ENCODE data around the gene SETBP1.
A peak's percentile ranks its signal among the peaks of the same experiment; 100 is the strongest.

The SETBP1 gene

GRCh38 chr18:44957461-44957860 lies 276.8 kb downstream of the SETBP1 start:
- Mint-ChIP-seq H3K36me3 (ENCODE audit: low read depth) (peaks cover 72% of the 10 kb centered on the region), H3K4me1 (peaks cover 52% of the 10 kb centered on the region), H3K4me3 (no peak overlapping the region), H3K27ac (no peak overlapping the region), H3K27me3 (ENCODE audit: low read depth, poor library complexity) (peaks cover 3% of the 10 kb centered on the region), H3K9me3 (no peaks in the 10 kb centered on the region)
- no peak for TF ChIP-seq CTCF (IDR thresholded peaks at IDR 0.05)
- DNase-seq, result no peak

DNA sequence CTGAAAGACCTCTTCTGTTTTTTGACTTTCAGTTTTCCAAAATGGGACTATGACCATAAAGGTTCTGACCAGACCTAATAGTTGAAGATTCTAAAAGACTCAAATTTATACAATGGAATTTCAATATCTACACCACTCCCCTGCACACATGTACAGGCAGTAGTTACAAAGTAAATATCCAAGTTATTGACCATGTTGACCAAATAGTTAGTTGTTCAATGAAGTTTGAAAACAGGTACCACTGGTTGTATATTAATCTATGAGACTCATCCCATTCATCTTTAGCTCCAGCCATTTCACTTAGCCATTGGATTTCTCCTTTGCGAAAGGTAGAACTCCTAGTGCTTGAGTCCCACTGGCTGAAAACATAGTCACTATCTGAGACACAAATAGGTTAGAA lies 277.4 kb downstream of the SETBP1 start:
- peaks cover 72% of the 10 kb centered on the region for H3K36me3 Mint-ChIP-seq (ENCODE audit: low read depth)
- H3K9me3 Mint-ChIP-seq, result no peaks in the 10 kb centered on the region
- peak overlapping the region; percentile 23 for H3K27ac Mint-ChIP-seq
- no peak for DNase-seq
- TF ChIP-seq CTCF (IDR thresholded peaks at IDR 0.05), result no peak
- H3K4me1 Mint-ChIP-seq, result peaks cover 49% of the 10 kb centered on the region
- peaks cover 3% of the 10 kb centered on the region for H3K27me3 Mint-ChIP-seq (ENCODE audit: low read depth, poor library complexity)
- no peak overlapping the region for H3K4me3 Mint-ChIP-seq

DNA sequence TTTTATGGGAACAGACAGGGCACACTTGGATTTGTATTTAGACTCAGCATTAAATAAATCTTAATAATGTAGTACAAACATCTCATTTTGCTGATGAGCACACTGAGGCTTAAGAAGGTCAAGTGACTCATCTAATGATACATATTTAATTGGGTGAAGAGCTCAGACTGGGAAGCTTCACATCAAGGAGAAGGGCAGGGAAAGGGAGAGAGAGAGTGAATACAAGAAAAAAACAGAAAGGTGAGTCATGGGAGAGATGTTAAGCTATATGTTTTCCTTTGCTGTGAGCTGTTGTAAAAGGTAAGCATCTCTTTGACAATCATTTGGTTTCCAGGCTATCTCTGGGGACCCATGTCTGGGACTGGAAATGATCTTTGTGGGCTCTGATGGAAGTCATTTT lies 277.8 kb downstream of the SETBP1 start:
- Mint-ChIP-seq H3K4me3 (no peak overlapping the region), H3K9me3 (no peaks in the 10 kb centered on the region)

GRCh38 chr18:44959013-44959412 lies 278.3 kb downstream of the SETBP1 start:
- Mint-ChIP-seq H3K4me1 (peaks cover 40% of the 10 kb centered on the region), H3K36me3 (ENCODE audit: low read depth) (peaks cover 68% of the 10 kb centered on the region)

More for the DNA sequence above, 277.8 kb downstream of the SETBP1 start:
- peaks cover 3% of the 10 kb centered on the region for H3K27me3 Mint-ChIP-seq (ENCODE audit: low read depth, poor library complexity)
- H3K27ac Mint-ChIP-seq, result peak overlapping the region; percentile 23
- peaks cover 70% of the 10 kb centered on the region for H3K36me3 Mint-ChIP-seq (ENCODE audit: low read depth)
- peaks cover 46% of the 10 kb centered on the region for H3K4me1 Mint-ChIP-seq
- no peak for TF ChIP-seq CTCF (IDR thresholded peaks at IDR 0.05)
- DNase-seq, result no peak

GRCh38 chr18:44960580-44960979 lies 279.9 kb downstream of the SETBP1 start:
- no peak overlapping the region for H3K4me3 Mint-ChIP-seq
- H3K4me1 Mint-ChIP-seq, result peaks cover 33% of the 10 kb centered on the region
- no peaks in the 10 kb centered on the region for H3K9me3 Mint-ChIP-seq
- H3K27me3 Mint-ChIP-seq (ENCODE audit: low read depth, poor library complexity), result no peaks in the 10 kb centered on the region
- no peak for TF ChIP-seq CTCF (IDR thresholded peaks at IDR 0.05)
- H3K27ac Mint-ChIP-seq, result no peak overlapping the region
- DNase-seq, result no peak
- peaks cover 70% of the 10 kb centered on the region for H3K36me3 Mint-ChIP-seq (ENCODE audit: low read depth)

More at GRCh38 chr18:44959013-44959412, 278.3 kb downstream of the SETBP1 start:
- TF ChIP-seq CTCF (IDR thresholded peaks at IDR 0.05), result no peak
- Mint-ChIP-seq H3K4me3 (no peak overlapping the region), H3K27me3 (ENCODE audit: low read depth, poor library complexity) (peaks cover 3% of the 10 kb centered on the region), H3K9me3 (no peaks in the 10 kb centered on the region), H3K27ac (peak overlapping the region; percentile 96)
- DNase-seq, result no peak

- H3K4me1 Mint-ChIP-seq, result peaks cover 33% of the 10 kb centered on the region
- no peaks in the 10 kb centered on the region for H3K27me3 Mint-ChIP-seq (ENCODE audit: low read depth, poor library complexity)
- H3K27ac Mint-ChIP-seq, result no peak overlapping the region
- H3K9me3 Mint-ChIP-seq, result no peaks in the 10 kb centered on the region
- peaks cover 63% of the 10 kb centered on the region for H3K36me3 Mint-ChIP-seq (ENCODE audit: low read depth)
- DNase-seq, result no peak
- TF ChIP-seq CTCF (IDR thresholded peaks at IDR 0.05), result no peak
- no peak overlapping the region for H3K4me3 Mint-ChIP-seq
These were observed 280.8 kb downstream of the SETBP1 start for GRCh38 chr18:44961288-44961995.

All from nephron progenitor cell (in vitro differentiated cells).